ENCODE data around the gene FBXL17.
"Not testable (repeated sequence)": the region's sequence is repeated elsewhere in the genome, so short reads cannot be mapped to it uniquely, and the experiment has no call there.

DNA sequence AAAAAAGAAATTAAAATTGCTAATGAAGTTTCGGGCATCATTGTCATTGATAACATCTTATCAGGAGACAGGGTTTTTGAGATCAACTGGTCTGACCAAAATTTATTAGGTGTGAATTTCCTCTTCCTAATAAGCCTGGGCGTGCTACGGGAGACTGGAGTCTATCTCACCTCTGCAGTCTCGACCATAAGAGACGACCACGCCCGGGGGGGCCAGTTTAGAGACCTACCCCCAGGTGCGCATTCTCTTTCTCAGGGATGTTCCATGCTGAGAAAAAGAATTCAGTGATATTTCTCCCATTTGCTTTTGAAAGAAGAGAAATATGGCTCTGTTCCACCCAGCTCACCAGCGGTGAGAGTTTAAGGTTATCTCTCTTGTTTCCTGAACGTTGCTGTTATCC, 107.8 kb downstream of the FBXL17 start:
- TF ChIP-seq, protein P1, sequence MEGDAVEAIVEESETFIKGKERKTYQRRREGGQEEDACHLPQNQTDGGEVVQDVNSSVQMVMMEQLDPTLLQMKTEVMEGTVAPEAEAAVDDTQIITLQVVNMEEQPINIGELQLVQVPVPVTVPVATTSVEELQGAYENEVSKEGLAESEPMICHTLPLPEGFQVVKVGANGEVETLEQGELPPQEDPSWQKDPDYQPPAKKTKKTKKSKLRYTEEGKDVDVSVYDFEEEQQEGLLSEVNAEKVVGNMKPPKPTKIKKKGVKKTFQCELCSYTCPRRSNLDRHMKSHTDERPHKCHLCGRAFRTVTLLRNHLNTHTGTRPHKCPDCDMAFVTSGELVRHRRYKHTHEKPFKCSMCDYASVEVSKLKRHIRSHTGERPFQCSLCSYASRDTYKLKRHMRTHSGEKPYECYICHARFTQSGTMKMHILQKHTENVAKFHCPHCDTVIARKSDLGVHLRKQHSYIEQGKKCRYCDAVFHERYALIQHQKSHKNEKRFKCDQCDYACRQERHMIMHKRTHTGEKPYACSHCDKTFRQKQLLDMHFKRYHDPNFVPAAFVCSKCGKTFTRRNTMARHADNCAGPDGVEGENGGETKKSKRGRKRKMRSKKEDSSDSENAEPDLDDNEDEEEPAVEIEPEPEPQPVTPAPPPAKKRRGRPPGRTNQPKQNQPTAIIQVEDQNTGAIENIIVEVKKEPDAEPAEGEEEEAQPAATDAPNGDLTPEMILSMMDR (IDR thresholded peaks at IDR 0.05 in 2 of 3, conservative IDR thresholded peaks at IDR 0.05 in 1 of 3; ENCODE audit: insufficient read depth in 2 of 3, low read depth in 1 of 3, low read length in 3 of 3) = not testable (repeated sequence)
- TF ChIP-seq, protein P2, sequence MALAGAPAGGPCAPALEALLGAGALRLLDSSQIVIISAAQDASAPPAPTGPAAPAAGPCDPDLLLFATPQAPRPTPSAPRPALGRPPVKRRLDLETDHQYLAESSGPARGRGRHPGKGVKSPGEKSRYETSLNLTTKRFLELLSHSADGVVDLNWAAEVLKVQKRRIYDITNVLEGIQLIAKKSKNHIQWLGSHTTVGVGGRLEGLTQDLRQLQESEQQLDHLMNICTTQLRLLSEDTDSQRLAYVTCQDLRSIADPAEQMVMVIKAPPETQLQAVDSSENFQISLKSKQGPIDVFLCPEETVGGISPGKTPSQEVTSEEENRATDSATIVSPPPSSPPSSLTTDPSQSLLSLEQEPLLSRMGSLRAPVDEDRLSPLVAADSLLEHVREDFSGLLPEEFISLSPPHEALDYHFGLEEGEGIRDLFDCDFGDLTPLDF (CRISPR knock-in tag; IDR thresholded peaks at IDR 0.05) = not testable (repeated sequence)
- not testable (repeated sequence) for TF ChIP-seq EP300 (IDR thresholded peaks at IDR 0.05; ENCODE audit: low read length)
- TF ChIP-seq, protein P3, sequence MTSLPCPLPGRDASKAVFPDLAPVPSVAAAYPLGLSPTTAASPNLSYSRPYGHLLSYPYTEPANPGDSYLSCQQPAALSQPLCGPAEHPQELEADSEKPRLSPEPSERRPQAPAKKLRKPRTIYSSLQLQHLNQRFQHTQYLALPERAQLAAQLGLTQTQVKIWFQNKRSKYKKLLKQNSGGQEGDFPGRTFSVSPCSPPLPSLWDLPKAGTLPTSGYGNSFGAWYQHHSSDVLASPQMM (CRISPR knock-in tag; IDR thresholded peaks at IDR 0.05) = not testable (repeated sequence)

Data from K562 (cell line).